ENCODE measurements around the gene EIF4G2.

EIF4G2 gene

DNA sequence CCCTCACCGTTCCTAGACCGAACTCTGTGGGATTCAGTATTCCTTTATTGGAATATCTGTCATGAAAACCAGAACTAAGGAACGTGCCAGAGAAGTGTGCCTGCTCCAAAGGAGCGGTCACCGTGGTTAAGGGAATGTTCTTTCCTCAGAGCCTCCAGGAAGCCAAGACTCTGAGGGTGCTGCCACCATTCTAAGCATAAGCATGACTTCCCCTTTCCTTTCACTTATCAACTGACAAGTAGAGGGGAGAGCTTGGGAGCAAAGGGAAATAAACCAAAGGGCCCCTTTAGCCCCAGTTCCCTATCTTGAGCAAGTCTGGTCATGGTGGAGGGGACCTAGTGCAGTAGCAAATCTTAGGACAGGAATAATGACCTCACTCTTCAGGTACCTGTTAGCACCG lies 30.9 kb downstream of the EIF4G2 start:
- no peak for DNase-seq (ENCODE audit: low read depth in 1 of 2, low spot score in 1 of 2)

- DNase-seq (ENCODE audit: low read depth in 1 of 2, low spot score in 1 of 2) = no peak
These were observed 31.3 kb downstream of the EIF4G2 start for GRCh38 chr11:10777393-10777793.

- DNase-seq (ENCODE audit: low read depth in 1 of 2, low spot score in 1 of 2) = no peak
These were observed 33.9 kb downstream of the EIF4G2 start for GRCh38 chr11:10774811-10775210.

DNA sequence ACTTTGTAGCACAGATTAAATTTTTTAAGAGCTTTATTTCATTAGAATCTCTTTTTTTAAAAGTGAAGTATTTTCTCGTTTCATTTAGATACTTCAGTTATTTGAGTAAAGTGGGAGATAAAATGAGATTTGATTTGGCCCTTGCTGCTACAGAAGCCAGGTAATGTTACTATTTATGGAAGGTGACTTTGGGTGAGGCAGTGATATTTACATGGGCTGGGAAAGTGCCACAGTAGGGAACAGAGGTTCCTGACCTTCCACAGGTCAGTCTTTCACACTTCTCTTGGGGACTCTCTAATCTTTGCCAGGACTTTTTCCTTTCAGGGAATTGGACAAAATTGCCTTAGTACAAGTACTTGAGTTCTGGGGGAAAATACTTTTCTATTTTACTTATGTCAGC lies 37.3 kb downstream of the EIF4G2 start:
- no peak for DNase-seq (ENCODE audit: low read depth in 1 of 2, low spot score in 1 of 2)

- no peak for DNase-seq (ENCODE audit: low read depth in 1 of 2, low spot score in 1 of 2)
These were observed 38.0 kb downstream of the EIF4G2 start for GRCh38 chr11:10770626-10771254.

- no peak for DNase-seq (ENCODE audit: low read depth in 1 of 2, low spot score in 1 of 2)
These were observed 44.3 kb downstream of the EIF4G2 start for GRCh38 chr11:10764412-10764811.

- no peak for DNase-seq (ENCODE audit: low read depth in 1 of 2, low spot score in 1 of 2)
These were observed 45.0 kb downstream of the EIF4G2 start for GRCh38 chr11:10763766-10764165.

GRCh38 chr11:10762913-10763421 lies 45.8 kb downstream of the EIF4G2 start:
- DNase-seq (ENCODE audit: low read depth in 1 of 2, low spot score in 1 of 2) = no peak

GRCh38 chr11:10762185-10762584 lies 46.5 kb downstream of the EIF4G2 start:
- no peak for DNase-seq (ENCODE audit: low read depth in 1 of 2, low spot score in 1 of 2)

GRCh38 chr11:10761085-10761698 lies 47.5 kb downstream of the EIF4G2 start:
- DNase-seq (ENCODE audit: low read depth in 1 of 2, low spot score in 1 of 2) = no peak

DNA sequence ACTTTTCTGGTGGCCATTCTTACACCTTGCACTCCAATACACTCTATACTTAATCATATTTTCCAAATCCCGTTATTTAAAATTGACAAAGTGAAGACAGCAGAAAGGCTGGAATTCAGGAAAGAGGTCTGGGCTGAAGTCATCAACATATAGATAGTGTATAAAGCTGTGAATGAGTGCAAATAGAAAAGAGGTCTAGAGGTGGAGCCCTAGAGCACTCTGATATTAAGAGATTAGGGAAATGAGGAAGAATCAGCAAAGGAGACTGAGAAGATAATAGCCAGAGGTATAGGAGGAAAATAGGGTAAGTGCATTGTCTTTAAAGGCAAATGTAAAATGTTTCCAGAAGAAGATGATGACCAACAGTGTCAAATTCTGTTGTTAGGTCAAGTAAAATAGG lies 49.8 kb downstream of the EIF4G2 start:
- no peak for DNase-seq (ENCODE audit: low read depth in 1 of 2, low spot score in 1 of 2)

GRCh38 chr11:10752486-10752885 lies 56.2 kb downstream of the EIF4G2 start:
- DNase-seq (ENCODE audit: low read depth in 1 of 2, low spot score in 1 of 2) = no peak

GRCh38 chr11:10752061-10752460 lies 56.7 kb downstream of the EIF4G2 start:
- DNase-seq (ENCODE audit: low read depth in 1 of 2, low spot score in 1 of 2) = no peak

DNA sequence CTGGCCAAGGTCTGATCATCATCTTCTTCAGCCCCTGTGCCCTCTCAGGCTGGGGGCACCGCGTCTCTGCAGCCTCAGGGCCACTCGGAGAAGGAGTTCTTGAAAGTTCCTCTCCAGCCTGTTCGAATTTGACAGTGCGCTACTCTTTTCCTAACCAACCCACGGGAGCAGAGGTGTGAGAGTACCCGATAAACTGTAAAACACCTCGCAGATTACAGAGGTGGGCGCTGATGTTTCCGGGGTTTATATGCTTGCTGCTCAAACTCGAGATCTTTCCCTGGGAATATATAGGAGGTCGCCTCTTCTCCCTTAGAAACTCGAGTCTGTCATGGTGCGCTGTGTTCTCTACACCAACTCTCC lies 57.2 kb downstream of the EIF4G2 start:
- no peak for DNase-seq (ENCODE audit: low read depth in 1 of 2, low spot score in 1 of 2)

DNA sequence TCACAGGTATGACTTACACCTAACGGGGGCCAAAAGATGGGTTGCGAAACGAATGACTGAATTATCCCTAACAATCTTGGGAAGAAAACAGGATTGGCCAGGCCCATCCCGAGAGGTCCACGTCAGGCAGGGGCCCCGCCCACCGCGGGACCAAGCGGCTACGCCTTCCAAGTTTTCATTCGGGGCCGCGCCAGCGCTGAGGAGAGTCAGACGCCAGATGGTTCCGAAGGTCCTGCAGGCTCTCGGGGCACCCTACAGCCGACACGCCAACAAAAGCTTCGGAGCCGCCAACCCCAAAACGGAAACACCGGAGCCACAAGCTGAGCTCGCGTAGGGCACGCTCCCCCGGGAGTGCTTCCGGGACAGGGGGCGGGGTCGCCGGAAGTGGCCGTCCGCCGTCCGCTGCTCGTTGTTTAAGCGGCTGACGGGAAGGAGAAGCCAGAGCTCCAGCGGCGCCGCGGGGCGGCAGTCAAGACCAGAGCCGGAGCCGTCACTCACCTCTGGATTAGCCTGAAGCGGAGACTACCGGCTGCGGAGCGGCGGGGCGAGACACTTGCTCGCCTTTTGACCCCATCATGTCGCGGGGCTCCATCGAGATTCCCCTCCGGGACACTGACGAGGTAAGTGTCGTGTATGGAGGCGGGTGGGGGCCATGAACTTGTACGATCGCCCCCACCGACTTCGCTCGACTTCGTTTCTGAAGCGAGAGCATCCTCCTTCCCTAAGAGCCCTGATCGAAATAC lies 57.7 kb downstream of the EIF4G2 start, which contains the start of gene CTR9:
Gene CTR9 (plus strand): TSS at position 409 of the 743 bp plus-strand sequence. CDS start 167 bp downstream, at position 576.
- peak; percentile 78 to 88 for DNase-seq (ENCODE audit: low read depth in 1 of 2, low spot score in 1 of 2)

DNA sequence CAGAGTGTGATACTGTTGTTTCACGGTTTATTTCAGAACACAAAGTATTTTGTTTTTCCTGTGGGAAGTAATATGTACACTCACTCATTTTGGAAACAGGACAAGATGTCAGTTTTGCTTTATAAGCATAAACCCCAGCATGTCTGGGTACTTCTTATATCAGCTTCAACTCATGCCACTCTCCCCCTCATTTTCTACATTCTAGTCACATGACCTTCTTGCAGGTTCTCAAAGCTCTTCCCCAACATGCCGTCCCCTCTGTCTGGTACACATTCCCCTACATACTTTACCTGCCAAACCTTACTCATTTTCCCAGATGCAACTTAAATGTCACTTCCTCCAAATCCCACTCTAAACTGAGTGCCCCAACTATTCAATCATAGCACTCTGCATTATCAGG lies 59.2 kb downstream of the EIF4G2 start:
- DNase-seq (ENCODE audit: low read depth in 1 of 2, low spot score in 1 of 2) = no peak

DNA sequence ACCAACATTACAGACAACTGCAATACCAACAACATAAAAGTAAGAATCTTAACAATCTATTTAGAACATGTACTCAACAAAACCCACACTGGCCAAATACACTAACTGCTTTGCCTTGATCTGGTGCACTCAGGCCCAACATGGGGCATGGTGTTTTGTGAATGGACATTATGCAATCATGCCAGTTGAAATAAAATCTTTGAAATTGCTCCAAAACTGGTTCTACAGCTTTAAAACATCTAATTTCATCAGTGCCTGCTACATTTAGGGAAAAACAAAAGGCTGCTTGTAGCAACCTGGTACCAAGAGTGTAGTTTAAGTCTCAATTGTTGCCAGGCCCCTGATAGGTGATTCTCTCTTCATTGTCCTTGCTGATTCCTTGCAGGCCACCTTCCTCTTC lies 61.0 kb downstream of the EIF4G2 start:
- no peak for DNase-seq (ENCODE audit: low read depth in 1 of 2, low spot score in 1 of 2)
